HG03521 (cell line): ENCODE measurements around the gene GNLY.
"Not testable (repeated sequence)": the region's sequence is repeated elsewhere in the genome, so short reads cannot be mapped to it uniquely, and the experiment has no call there.

Experiments
- ATAC-seq: cut with Tn5 transposase; IDR thresholded peaks from one replicate; pipeline ENCODE4 v1.9.1; 2021; ENCODE audit warnings: mild to moderate bottlenecking, moderate library complexity; ENCODE audit not compliant: unreplicated experiment

Gene GNLY

DNA sequence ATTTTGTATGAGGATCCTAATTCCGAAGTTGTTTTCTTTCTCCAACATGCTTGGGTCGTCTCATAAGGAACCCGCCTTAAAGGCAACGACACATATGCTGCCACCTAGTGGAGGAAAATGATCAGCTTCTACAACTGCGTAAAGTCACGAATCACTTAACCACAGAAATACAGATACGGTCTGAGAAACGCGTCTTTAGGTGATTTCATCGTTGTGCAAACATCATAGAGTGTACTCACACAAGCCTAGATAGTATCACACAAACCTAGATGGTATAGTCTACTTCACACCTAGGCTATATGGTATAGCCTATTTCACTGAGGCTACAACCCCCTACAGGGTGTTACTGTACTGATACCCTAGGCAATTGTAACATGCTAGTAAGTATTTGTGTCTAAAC, 13.1 kb downstream of the GNLY start:
- ATAC-seq = no peak

DNA sequence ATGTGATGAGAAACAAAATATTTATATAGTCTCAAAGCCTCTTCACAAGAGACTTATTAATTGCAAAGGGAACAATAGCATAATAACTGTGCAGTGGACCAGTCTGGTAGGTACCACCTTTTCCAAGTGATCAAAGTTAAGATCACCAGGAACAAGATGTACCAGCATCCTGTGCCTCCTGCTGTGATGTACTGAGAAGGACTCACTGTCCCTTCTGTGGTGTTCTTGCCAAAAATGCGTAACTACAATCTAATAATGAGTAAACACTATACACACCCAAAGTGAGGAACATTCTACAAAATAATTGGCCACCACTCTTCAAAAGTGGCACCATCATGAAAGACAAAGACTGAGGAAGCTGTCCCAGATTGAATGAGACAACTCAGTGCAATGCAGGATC, 14.5 kb downstream of the GNLY start:
- ATAC-seq = no peak

DNA sequence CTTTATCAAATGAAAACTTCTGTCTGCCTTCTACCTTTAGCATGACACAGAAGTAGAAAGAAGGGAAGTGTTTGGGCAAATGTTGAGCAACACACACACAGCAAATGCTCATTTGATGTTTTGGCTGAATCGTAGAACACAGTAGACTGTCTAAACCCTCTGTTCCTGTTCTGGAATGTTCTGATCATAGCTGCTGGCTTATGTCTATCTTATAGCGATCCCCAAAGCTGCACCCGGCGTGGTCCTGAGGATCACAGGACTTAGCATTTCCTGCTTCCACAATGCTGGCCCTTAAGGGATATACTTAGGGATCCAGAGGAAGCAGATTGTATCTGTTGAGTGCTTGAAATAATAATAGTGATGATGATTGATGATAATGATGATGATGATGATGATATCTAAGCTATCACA, 15.2 kb downstream of the GNLY start:
- ATAC-seq = no peak

DNA sequence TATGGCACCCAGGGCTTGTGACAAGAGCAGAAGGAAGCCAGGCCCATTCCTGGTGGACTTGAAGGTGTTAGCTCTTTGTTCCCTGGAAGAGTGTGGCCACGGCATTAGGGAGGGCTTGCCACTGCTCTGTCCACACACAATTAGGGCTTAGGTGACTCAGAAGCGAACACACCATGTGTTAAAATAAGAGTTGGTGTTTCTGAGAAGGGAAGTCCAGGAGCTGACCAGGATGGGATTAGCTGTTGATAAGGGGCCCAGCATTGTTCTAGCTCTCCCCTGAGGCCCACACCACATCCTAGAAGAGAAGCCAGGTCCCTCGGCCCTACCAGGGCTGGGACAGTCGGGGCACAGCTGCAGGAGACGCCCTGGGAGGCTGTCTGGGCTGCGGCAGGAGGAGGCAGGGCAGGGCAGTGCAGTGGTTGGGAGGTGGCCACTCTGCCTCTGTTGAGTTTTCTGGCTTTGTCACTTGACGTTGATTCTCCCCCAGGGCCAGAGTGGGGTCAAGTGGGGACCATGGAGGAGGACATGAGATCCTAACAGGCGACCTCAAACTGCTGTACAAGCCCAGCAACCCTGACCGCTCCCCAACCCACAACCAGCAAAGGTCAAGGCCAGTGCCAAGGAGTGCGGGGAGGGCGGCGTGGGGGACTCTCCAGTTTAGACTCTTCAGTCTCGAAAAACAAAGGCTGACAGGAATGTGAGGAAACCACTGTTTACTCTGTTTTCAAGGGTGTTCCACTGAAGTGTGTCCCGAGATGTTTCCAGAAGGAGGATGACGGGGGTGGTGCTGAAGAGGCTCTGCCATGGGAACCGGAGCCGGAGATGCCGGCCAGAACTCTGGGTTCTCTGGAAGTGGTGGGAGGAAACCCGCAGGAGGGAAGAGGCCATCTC, 16.8 kb downstream of the GNLY start:
- no peak for ATAC-seq

DNA sequence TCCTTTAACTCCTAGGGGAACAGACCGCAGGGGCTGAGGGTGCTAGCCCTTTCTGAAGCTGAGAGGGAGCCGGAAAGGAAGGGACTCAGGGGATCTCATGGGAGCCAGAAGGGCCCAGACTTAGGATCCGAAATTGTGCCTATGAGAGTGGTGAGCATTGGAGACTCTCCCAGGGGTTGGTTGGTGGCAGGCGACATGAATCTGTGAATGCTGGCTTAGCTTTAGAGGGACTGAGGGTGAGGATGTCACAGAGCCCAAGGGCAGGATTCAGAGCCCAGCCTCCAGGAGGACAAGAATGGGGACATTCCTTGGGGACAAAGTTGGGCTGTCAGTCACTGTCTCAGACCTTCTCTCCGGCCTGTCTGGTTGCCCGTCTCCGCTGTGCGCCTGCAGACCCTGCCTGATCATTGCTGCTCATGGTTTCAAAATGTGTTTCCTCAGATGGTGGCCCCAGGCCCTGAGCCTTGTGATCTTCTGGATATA, 17.5 kb downstream of the GNLY start:
- no peak for ATAC-seq

DNA sequence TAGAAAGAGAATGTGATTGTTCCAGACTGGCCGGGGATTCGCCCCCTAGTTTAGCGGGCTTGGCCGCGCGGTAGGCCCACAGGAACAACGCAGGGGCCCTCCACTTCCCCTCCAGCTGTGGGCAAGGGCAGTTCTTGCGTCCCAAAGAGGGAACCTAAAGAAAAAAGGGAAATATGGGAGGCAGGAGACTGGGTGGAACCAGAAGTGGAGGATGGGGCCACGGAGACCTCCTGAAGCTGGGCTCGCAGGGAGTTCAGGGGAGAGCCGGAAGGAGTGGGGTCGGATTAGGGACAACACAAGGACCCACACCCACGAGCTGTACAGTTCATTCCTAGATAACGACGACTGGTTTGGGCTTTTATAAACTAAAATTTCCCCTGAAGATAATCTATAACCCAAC, 18.2 kb downstream of the GNLY start:
- no peak for ATAC-seq

DNA sequence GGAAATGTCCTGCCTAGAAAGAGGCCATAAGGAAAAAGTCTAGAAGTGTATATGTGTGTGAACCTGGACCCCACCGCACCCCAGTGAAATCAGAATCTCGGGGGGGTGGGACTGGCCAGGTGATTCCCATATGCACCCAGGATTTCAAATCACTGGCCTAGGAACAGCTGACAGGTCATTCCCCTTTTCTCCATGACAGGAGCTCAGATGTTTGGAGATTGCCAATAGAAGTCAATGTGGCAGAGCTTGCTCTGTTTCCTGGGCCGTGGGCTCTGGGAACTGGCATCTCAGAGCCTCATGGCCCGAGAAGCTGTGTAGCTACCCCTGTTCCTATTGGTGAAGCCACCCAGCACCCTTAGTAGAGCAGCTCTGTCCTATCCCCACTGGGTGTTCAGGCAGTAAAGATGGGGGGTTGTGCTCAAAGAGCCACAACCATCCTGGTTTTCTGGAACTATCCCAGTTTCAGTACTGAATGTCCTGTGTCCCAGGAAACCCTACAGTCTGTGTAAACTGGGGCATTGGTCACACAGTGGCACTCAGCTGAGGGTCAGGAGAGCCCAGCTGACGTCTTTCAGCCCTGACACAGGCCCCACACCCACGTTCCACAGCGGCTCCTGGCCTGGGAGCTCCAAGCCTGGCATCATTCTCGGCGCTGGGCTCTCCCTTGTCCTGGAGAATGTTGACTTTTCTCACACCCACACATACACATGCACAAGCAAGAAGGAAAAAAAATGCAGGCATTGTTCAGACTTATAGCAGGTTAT, 18.9 kb downstream of the GNLY start:
- no peak for ATAC-seq

DNA sequence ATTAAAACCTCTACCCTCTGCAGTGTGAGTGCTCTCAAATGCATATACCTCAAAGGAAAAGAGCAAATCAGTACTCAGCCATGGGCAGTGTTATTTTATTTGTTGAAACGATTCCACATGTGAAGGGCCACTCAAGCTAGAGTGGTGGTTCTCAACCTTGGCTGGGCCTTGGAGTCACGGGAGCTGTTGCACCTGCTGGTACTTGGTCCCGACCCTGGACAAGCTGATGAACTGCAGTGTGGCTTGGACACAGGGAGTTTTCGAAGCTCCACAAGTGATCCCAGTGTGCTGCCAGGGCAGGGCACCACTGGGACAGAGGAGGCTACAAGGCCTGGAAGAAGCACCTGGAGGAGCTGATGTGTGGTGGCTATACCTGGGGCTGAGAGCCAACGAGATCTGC, 19.7 kb downstream of the GNLY start:
- no peak for ATAC-seq

DNA sequence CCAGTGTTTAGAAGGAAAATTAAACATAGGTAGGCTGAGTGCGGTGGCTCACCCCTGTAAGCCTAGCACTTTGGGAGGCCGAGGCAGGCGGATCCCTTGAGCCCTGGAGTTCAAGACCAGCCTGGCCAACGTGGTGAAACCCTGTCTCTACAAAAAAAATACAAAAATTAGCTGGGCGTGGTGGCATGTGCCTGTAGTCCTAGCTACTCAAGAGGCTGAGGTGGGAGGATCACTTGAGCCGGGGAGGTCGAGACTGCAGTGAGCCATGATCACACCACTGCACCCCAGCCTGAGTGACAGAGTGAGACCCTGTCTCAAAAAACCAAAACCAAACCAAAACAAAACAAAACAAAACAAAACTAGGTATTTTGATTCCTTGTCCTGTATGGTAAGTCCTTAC, 20.3 kb downstream of the GNLY start:
- ATAC-seq = not testable (repeated sequence)

DNA sequence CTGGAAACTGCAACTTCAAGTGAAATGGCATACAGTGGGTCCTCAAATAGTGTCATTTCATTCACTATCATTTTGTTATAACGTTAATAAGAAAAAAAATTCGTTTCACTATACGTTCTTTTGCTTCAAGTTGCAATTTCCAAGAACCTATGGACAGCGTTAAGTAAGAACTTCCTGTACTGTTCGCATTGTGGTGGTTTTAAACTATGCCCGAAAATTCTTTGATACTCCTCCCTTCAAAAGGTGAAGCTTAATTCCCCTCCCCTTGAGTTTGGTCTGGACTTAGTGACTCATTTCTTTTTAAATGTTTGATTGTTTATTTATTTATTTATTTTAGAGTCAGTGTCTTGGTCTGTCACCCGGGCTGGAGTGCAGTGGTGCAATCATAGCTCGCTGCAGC, 20.7 kb downstream of the GNLY start:
- no peak for ATAC-seq

DNA sequence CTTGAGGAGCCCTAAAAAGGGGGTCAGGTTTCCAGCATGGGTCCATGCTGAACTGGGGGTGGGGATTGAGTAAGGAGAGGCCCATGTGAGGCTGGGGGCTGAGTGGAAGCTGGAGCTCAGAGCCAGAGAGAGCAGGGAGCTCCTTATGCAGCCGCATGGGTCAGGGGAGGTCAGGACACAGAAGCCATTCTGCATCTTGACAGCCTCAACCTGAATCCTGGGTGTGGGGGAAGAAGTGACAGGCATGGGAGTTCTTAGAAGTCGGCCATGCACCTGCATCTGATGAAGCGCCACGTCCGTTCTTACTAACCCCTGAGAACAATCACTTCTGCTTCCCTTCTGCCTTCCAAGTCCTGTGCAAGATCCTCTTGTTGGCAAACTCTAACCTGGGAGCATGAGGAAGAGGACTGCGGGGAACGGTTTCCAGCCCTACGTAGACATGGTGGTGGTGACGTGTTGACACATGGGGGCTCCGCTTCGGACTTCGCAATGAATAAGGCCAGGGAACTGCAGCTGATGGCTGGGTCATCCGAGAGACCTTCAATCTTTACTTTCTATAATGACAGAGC, 22.3 kb downstream of the GNLY start:
- ATAC-seq = no peak

DNA sequence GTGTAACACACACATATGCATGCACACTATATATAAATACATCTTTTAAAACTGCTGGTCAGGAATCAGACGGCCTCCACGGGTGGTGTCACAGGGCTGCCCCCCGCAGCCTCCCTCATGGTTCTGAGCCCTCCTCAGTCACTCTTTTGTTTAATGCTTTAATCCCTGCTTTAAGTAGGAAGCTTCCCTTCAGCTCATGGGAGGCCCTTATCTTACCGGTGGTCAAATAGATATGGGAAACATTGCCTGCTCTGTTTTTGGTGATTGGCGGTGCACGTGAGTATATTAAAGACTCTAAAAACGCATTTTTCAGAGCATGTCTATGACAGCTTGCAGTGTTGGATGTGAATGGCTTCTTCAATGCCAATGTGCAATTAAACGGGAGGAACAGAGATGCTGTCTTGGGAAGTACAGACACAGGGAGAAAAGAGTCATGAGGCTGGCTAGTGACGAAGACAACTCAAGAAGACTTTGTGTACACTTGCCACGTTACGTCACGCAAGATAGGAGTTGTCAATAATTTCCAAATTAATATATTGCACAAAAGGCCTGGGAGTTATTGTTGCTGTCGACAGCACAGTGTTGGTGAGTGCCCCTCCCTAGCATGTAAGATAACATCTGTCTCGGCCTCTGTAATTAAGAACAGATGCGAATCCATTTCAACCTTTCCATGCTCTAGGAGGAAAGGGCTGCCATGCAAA, 23.3 kb downstream of the GNLY start:
- ATAC-seq = no peak

DNA sequence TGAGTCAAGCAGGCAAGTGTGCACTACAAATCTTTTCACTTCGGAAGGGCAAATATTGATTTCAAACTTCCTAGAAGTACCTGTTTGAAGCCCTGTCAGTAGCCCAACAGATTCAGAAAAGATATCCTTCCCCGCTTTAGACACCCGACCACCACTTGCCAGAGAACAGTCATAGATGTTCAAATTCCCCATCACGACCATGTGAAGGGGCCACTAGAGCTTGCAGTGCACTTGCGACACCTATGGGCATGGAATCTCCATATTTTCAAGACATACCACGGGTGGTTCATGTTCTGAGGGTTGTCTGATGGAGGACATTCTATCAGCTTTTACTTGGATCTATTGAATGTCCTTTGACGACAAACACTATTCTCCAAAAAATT, 23.8 kb downstream of the GNLY start:
- ATAC-seq = no peak

DNA sequence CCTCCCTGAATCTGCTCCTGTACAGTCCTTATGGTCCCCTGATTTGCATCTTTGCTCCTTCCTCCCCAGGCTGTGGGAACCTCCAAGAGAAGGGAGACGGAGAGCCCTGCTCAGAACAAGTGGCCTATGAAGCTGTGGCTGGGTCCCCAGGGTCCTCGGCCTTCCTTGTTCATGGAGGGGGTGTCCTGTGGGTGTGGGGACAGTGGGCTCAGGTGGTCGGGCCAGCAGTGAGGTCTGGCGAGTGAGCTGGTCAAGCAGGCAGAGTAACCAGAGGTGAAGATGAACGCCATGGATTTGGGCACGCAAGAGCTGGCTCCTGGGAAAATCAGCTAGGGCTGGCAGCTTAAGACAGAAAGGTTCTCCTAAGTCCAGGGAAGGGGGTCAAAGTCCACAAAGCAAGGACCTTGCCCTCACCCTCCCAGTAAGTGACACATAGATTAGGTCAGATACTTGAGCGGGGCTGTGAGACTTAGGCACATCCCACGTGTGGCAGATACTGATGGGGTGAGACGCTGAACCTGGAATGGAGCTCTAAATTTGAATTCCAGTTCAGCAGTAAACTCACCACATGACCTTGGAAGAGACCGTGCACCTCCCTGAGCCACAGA, 24.8 kb downstream of the GNLY start:
- no peak for ATAC-seq

DNA sequence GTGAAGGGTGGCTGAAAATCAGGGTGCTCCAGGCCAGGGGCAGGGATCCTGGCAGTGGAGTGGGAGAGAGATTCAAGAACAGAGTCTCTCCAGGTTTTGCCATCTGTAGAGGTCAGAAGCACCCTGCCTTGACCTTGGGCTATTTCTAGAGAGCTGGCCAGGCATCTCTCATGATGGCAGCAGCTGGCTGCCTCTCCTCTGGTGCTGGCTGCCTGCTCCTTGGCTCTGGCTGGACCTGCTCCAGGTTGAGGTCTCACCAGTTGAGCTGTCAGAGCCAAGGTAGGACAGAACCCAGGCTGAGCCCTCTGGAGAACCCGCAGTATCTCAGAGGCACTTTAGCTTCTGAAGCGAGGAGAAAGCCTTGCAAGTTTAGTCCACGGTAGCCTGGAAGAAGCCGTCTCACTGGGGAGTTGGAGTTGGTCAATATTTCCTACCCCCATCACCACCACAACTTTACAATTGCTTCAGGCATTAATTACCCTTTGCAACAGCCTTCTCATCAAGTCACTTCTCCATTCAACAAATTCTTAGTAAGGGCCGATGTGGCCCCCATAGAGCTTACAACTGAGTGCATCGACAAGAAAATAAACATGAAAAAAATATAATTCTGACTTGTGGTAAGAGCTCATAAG, 25.6 kb downstream of the GNLY start:
- no peak for ATAC-seq

DNA sequence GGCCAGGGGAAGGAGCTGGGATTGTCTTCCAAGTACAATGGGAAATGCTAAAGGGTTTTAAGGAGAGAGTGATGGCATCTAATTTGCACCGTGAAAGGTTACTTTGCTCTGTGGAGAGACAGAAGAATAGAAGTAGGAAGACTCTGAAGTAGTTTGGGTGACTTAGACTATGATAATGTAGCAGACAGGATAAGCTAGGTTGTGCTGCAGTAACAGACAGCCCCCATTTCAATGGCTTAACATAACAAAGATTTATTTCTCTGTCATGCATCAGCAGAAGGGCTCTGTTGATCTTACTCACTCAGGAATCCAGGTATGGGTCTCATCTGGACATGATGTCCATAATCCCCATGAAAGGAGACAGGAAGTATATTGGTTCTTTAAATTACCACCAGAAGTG, 26.4 kb downstream of the GNLY start:
- no peak for ATAC-seq

DNA sequence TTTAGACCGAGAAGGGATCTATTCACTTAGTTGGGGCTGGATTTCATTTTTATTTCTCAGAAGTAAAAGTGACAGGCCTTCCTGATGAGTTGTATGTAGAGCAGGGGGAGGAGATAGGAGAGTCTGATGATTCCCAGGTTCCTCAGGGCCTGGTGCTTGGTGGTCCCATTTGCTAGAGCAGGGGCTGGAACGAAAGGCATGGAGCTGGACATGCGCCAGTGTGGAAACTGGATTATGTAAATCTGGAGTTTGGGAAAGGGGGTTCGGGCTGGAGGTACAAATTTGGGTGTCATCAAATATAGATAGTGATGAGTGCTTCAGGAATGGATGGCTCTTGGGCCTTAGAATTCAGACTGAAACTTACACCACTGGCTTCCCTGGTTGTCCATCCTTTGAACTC, 27.5 kb downstream of the GNLY start:
- ATAC-seq = no peak

DNA sequence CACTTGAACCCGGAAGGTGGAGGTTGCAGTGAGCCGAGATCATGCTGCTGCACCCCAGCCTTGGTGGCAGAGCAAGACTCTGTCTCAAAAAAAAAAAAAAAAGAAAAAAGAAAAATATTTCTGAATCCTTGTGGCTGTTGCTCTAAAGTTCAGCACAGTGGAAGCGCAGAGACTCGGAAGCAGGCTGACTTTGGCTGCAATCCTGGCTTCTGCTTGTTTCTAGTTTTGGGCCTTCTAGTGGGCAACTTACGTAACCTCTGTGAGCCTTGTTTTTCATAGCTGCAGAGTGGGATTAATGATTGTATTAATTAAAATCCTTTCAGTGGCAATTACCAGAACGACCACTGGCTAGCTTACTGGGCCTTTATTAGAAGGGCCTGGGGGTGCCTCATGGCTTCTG, 28.4 kb downstream of the GNLY start:
- no peak for ATAC-seq

DNA sequence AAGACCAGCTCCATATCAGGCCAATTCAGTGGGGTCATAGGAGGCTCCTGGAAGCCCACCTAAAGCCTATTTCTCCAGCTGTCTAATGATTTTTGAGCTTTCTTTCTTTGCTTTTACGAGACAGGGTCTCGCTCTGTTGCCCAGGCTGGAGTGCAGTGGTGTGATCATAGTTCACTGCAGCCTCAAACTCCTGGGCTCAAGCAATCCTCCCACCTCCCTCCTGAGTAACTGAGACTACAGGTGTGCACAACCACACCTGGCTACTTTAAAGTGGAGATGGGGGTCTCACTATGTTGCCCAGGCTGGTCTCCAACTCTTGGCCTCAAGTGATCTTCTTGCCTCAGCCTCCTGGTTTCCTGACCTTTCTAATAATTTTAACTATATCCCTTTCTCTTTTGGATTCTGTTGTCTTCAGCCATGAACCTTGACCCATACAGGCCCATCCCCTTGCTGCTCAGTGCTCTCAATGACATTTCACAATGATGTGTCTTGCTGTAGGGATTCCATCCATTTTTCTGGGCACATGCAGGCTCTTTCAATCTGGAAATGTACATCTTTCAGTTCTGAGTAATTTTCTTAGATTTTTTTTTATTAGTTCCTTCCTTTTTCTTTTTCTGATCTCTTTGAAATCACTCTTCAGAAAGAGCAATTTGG, 29.7 kb downstream of the GNLY start:
- no peak for ATAC-seq

DNA sequence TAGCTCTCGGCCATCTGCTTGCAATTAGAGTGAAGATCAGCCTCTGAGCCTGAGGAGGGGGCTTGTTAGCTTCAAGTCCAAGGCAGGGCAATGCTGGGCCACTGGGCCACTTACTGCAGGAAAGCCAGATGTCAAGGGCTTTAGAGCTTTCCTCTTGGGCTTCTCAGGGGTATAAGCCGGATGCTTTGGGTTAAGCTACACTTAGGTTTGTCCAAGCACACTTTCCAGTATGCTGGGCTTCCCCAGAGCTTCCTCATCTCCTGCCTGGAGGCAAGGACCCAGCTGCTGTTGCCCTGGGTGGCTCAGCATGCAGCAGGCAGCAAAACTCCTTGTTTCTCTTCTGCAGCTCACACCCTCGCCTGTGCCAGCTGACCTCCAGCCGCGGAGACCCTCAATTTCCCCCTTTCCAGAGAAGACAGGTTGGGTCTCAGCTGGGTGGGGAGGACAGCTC, 30.6 kb downstream of the GNLY start:
- no peak for ATAC-seq
